ENCODE results near the gene LYZL2.

DNA sequence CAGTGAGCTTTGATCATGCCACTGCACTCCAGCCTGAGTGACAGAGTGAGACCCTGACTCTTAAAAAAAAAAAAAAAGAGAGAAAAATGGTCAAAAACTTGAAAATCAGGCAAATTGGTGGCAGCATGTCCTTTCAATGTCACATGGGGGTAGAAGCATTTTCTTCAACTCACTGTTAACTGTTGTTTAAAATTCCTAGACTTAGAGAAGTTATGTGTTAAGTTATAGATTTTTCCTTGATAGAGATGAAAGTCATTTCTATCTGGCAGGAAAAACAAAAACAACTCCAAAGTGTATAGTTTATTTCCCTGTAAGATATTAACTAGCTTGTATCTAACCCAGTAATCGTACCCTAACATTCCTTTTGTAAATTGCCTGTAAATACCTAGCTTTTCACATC lies 26.8 kb downstream of the LYZL2 start:
- no peak for TF ChIP-seq POLR2A (IDR thresholded peaks at IDR 0.05; ENCODE audit: low read depth, low read length)
- TF ChIP-seq POLR2AphosphoS5 (IDR thresholded peaks at IDR 0.05; ENCODE audit: low read depth, low read length), result no peak
- TF ChIP-seq TAF1 (IDR thresholded peaks at IDR 0.05; ENCODE audit: borderline replicate concordance, low read depth, low read length), result no peak

All from GM12892 (cell line).